Activated B cell treated with CpG ODN at 0.5 μM for 24 hours (primary cell): ENCODE results near the gene MTERF4. TPM values are rescaled to one million over a fixed set of nuclear protein-coding genes. Genes with fewer than 3 reads are reported as not detected.

Experiments used
- ATAC-seq: fragments of 200-7000 bp; cut with Tn5 transposase; one replicate; pipeline ENCODE4 v1.10.0; 2021; ENCODE audit warnings: low read depth, mild to moderate bottlenecking, moderate library complexity
- CTCF ChIA-PET: fragments of 350-600 bp; sonication (Branson Sonifier 250); formaldehyde crosslinking; loops from one replicate; lab custom pipeline; 2021; ENCODE audit warnings: antibody characterized with exemption; lab: Charles Lee
- POLR2A ChIA-PET: fragments of 350-600 bp; sonication (Branson Sonifier 250); formaldehyde crosslinking; loops from one replicate; lab custom pipeline; 2021; ENCODE audit warnings: antibody characterized with exemption; lab: Charles Lee
- DNase-seq: peaks from one replicate; pipeline ENCODE4 v3.0.0; 2022
- H3K27ac Mint-ChIP-seq: one replicate; pipeline ENCODE4 v1.8.0; 2020; ENCODE audit warnings: mixed read lengths
- H3K27me3 Mint-ChIP-seq: one replicate; pipeline ENCODE4 v1.8.0; 2021; ENCODE audit warnings: mixed read lengths
- H3K36me3 Mint-ChIP-seq: one replicate; pipeline ENCODE4 v1.8.0; 2021; ENCODE audit warnings: low read depth, mixed read lengths
- H3K4me1 Mint-ChIP-seq: one replicate; pipeline ENCODE4 v1.8.0; 2021; ENCODE audit warnings: mixed read lengths
- H3K4me3 Mint-ChIP-seq: one replicate; pipeline ENCODE4 v1.8.0; 2020; ENCODE audit warnings: mild to moderate bottlenecking, mixed read lengths
- H3K9me3 Mint-ChIP-seq: one replicate; pipeline ENCODE4 v1.8.0; 2020; ENCODE audit warnings: mixed read lengths
- CTCF ChIP-seq: fragments of 200-600 bp; IDR thresholded peaks from one replicate; pipeline ENCODE4 v1.8.0; 2022; ENCODE audit warnings: antibody characterized with exemption, mild to moderate bottlenecking
- intact Hi-C: fragments of 100-400 bp; cut with micrococcal nuclease; formaldehyde crosslinking; loops from one replicate; pipeline ENCODE4 v1.15.1; 2024
- total RNA-seq: library from RNA; stranded (reverse); gene quantifications from 2 replicates; pipeline ENCODE4 v1.2.3, GENCODE V29; 2022

MTERF4 gene
- total RNA-seq, 1 donor from 2014 or later, result 122 TPM

GRCh38 chr2:241051578-241052487, 50.3 kb downstream of the MTERF4 start:
- H3K9me3 Mint-ChIP-seq, result no peaks in the 10 kb centered on the region
- intact Hi-C loops, result no loop called here

GRCh38 chr2:241050624-241051577, 51.2 kb downstream of the MTERF4 start:
- ATAC-seq, result peak; percentile 49
- ChIA-PET CTCF (no interaction called here), POLR2A (interaction anchor here (0.6 kb wide), 1 partner anchor 100 kb away, joined by 3 read pairs; the partner anchor contains the start of gene PPP1R7)
- Mint-ChIP-seq H3K4me1 (peaks cover 3% of the 10 kb centered on the region), H3K4me3 (no peak overlapping the region), H3K36me3 (peaks cover 39% of the 10 kb centered on the region), H3K27ac (peak overlapping the region; percentile 18), H3K9me3 (peaks cover 3% of the 10 kb centered on the region), H3K27me3 (no peaks in the 10 kb centered on the region)
- no peak for TF ChIP-seq CTCF
- peak; percentile 14 for DNase-seq
- intact Hi-C loops, result no loop called here

More at GRCh38 chr2:241051578-241052487, 50.3 kb downstream of the MTERF4 start:
- no peak overlapping the region for H3K27ac Mint-ChIP-seq
- H3K4me3 Mint-ChIP-seq, result no peak overlapping the region
- ATAC-seq (no peak), DNase-seq (no peak)
- TF ChIP-seq CTCF, result no peak
- peaks cover 35% of the 10 kb centered on the region for H3K36me3 Mint-ChIP-seq
- H3K27me3 Mint-ChIP-seq, result no peaks in the 10 kb centered on the region
- ChIA-PET POLR2A (no interaction called here), CTCF (no interaction called here)
- peaks cover 3% of the 10 kb centered on the region for H3K4me1 Mint-ChIP-seq

GRCh38 chr2:241049739-241050623, 52.1 kb downstream of the MTERF4 start:
- ATAC-seq (no peak), DNase-seq (no peak)
- ChIA-PET POLR2A (interaction anchor here (0.9 kb wide), 1 partner anchor 14 kb away, joined by 5 read pairs; no protein-coding TSS in a partner anchor), CTCF (no interaction called here)
- H3K9me3 Mint-ChIP-seq, result peaks cover 5% of the 10 kb centered on the region
- no peak overlapping the region for H3K4me3 Mint-ChIP-seq
- TF ChIP-seq CTCF, result no peak
- H3K27ac Mint-ChIP-seq, result no peak overlapping the region
- peaks cover 47% of the 10 kb centered on the region for H3K36me3 Mint-ChIP-seq
- no peaks in the 10 kb centered on the region for H3K27me3 Mint-ChIP-seq
- peaks cover 3% of the 10 kb centered on the region for H3K4me1 Mint-ChIP-seq
- intact Hi-C loops, result no loop called here

GRCh38 chr2:241048949-241049343, 53.1 kb downstream of the MTERF4 start:
- POLR2A ChIA-PET, result interaction anchor here (0.9 kb wide), 1 partner anchor 15 kb away, joined by 5 read pairs; no protein-coding TSS in a partner anchor
- CTCF ChIA-PET, result no interaction called here
- Mint-ChIP-seq H3K27ac (no peak overlapping the region), H3K27me3 (no peaks in the 10 kb centered on the region), H3K4me3 (no peak overlapping the region), H3K4me1 (peaks cover 3% of the 10 kb centered on the region), H3K36me3 (peaks cover 42% of the 10 kb centered on the region), H3K9me3 (peaks cover 5% of the 10 kb centered on the region)
- ATAC-seq (no peak), DNase-seq (no peak)
- TF ChIP-seq CTCF, result no peak
- intact Hi-C loops, result no loop called here
